Endothelial cell of umbilical vein (primary cell): ENCODE results near the gene LONRF2. TPM values are rescaled to one million over a fixed set of nuclear protein-coding genes. Genes with fewer than 3 reads are reported as not detected.

Experiments
- BruUV-seq: library from RNA; stranded (reverse); fragments of 400-500 nt; replicated peaks from 2 replicates; lab custom pipeline; 2021; lab: Mats Ljungman, UMichigan
- CTCF ChIA-PET: fragments of 300-600, 350-600 bp; sonication (Branson Sonifier 250); formaldehyde crosslinking; loops from one replicate; lab custom pipeline; 2021; ENCODE audit warnings: antibody characterized with exemption, inconsistent platforms; lab: Charles Lee
- POLR2A ChIA-PET: fragments of 300-600, 350-600 bp; sonication (Branson Sonifier 250); formaldehyde crosslinking; loops from one replicate; lab custom pipeline; 2021; ENCODE audit warnings: antibody characterized with exemption, inconsistent platforms; lab: Charles Lee
- DNase-seq: peaks from one replicate; pipeline ENCODE4 v3.0.0-alpha.2; 2011; ENCODE audit warnings: low read depth, low spot score
- FAIRE-seq: peaks from 2 replicates; lab custom pipeline; 2011; peaks lifted over from hg19 to GRCh38; lab: Jason Lieb, UNC
- H2AFZ ChIP-seq: 2 replicates; pipeline ENCODE4 v1.6.0; 2012; ENCODE audit warnings: low read depth, low read length, control low read depth, inconsistent platforms
- H3K27ac ChIP-seq: 2 replicates; pipeline ENCODE4 v1.5.1; 2011; ENCODE audit warnings: low read depth, mild to moderate bottlenecking, control low read depth, low read length, moderate library complexity; ENCODE audit not compliant: insufficient read depth
- H3K27me3 ChIP-seq, 2 experiments: 2 replicates each; pipeline versions ENCODE4 v1.6.0 to v1.6.1; 2011; ENCODE audit warnings: low read length in 2 of 2, mixed read lengths in 1 of 2; ENCODE audit not compliant: control insufficient read depth in 2 of 2, insufficient read depth in 2 of 2
- H3K36me3 ChIP-seq, 2 experiments: 2 replicates in 1 of 2; 3 replicates in 1 of 2; pipeline ENCODE4 v1.5.1; 2011; ENCODE audit warnings: low read length in 2 of 2, mild to moderate bottlenecking in 1 of 2, moderate library complexity in 1 of 2; ENCODE audit not compliant: control insufficient read depth in 2 of 2, insufficient read depth in 2 of 2; ENCODE audit errors: extremely low read depth in 1 of 2
- H3K4me1 ChIP-seq: 3 replicates; pipeline ENCODE4 v1.5.1; 2011; ENCODE audit warnings: mild to moderate bottlenecking, low read length; ENCODE audit not compliant: control insufficient read depth, insufficient read depth; ENCODE audit errors: extremely low read depth
- H3K4me2 ChIP-seq: 2 replicates; pipeline ENCODE4 v1.6.1; 2011; ENCODE audit warnings: low read length, control low read depth, mixed read lengths; ENCODE audit not compliant: insufficient read depth
- H3K4me3 ChIP-seq, 3 experiments: fragments of 200-600 bp in 1 of 3; sonication (generic), shearing (Covaris generic) in 1 of 3; replicated peaks in 1 of 3; 2 replicates each; pipeline ENCODE4 v1.5.1; 2011 to 2016; ENCODE audit warnings: control low read depth in 3 of 3, low read length in 3 of 3, mild to moderate bottlenecking in 2 of 3, inconsistent platforms in 1 of 3, low read depth in 1 of 3, moderate library complexity in 1 of 3; ENCODE audit not compliant: insufficient read depth in 1 of 3
- H3K79me2 ChIP-seq: 2 replicates; pipeline ENCODE4 v1.6.0; 2012; ENCODE audit warnings: low read length, inconsistent platforms; ENCODE audit not compliant: control insufficient read depth, insufficient read depth
- H3K9ac ChIP-seq: replicated peaks from 2 replicates; pipeline ENCODE3; 2011; ENCODE audit warnings: low read length, control low read depth; ENCODE audit not compliant: insufficient read depth; ENCODE audit errors: extremely low read depth
- H3K9me1 ChIP-seq: replicated peaks from 3 replicates; pipeline ENCODE4 v1.6.0; 2011; ENCODE audit warnings: mild to moderate bottlenecking, low read length; ENCODE audit not compliant: control insufficient read depth, insufficient read depth; ENCODE audit errors: extremely low read depth
- H3K9me3 ChIP-seq: replicated peaks from 2 replicates; pipeline ENCODE4 v1.5.1; 2012; ENCODE audit warnings: low read length, inconsistent platforms; ENCODE audit not compliant: control insufficient read depth, insufficient read depth
- H4K20me1 ChIP-seq: replicated peaks from 2 replicates; pipeline ENCODE3; 2011; ENCODE audit warnings: mild to moderate bottlenecking, low read length; ENCODE audit not compliant: control insufficient read depth, insufficient read depth; ENCODE audit errors: extremely low read depth
- CTCF ChIP-seq, 2 donors: IDR thresholded peaks; 1 replicate in 1 of 2; 2 replicates in 1 of 2; pipeline ENCODE4 v1.5.1; 2011; ENCODE audit warnings: low read length in 2 of 2, mild to moderate bottlenecking in 2 of 2, moderate library complexity in 2 of 2, control low read depth in 1 of 2, inconsistent platforms in 1 of 2, low read depth in 1 of 2; ENCODE audit not compliant: insufficient read depth in 1 of 2; ENCODE audit errors: extremely low read depth in 1 of 2
- EZH2 ChIP-seq: IDR thresholded peaks from 2 replicates; pipeline ENCODE4 v1.6.1; 2012; ENCODE audit warnings: borderline replicate concordance, low read depth, mild to moderate bottlenecking, moderate library complexity, low read length, inconsistent platforms; ENCODE audit not compliant: severe bottlenecking
- FOS ChIP-seq: IDR thresholded peaks from 2 replicates; pipeline ENCODE4 v1.6.1; 2011; ENCODE audit warnings: mild to moderate bottlenecking, low read length, moderate library complexity, borderline replicate concordance; ENCODE audit not compliant: insufficient read depth
- GATA2 ChIP-seq: IDR thresholded peaks from 2 replicates; pipeline ENCODE4 v1.7.0; 2011; ENCODE audit warnings: low read depth, mild to moderate bottlenecking, moderate library complexity, mixed read lengths, low read length; ENCODE audit not compliant: insufficient read length, insufficient read depth
- JUN ChIP-seq: IDR thresholded peaks from 2 replicates; pipeline ENCODE4 v1.6.1; 2011; ENCODE audit warnings: borderline replicate concordance, low read depth; ENCODE audit not compliant: insufficient read length, insufficient read depth
- MAX ChIP-seq: IDR thresholded peaks from 2 replicates; pipeline ENCODE4 v1.6.1; 2011; ENCODE audit not compliant: insufficient read depth, insufficient read length
- MYC ChIP-seq: IDR thresholded peaks from one replicate; pipeline ENCODE4 v1.6.1; 2011; ENCODE audit warnings: mild to moderate bottlenecking, low read depth, low read length
- POLR2A ChIP-seq: IDR thresholded peaks from 2 replicates; pipeline ENCODE4 v1.6.1; 2012; ENCODE audit warnings: low read depth, mild to moderate bottlenecking, control low read depth, low read length
- POLR2AphosphoS5 ChIP-seq: IDR thresholded peaks from 2 replicates; pipeline ENCODE4 v1.6.1; 2012; ENCODE audit warnings: low read depth, mild to moderate bottlenecking, control low read depth, low read length, moderate library complexity; ENCODE audit not compliant: insufficient read depth
- dilution Hi-C: fragments of 300-500 bp; cut with MboI; formaldehyde crosslinking; loops from one replicate; pipeline ENCODE4 v1.15.0; 2019; ENCODE audit warnings: low sequenced_read_pairs; ENCODE audit not compliant: extremely low pct_ligation_motif_present
- intact Hi-C: fragments of 100-400 bp; cut with micrococcal nuclease; formaldehyde crosslinking; loops from one replicate; pipeline ENCODE4 v1.10.0; 2022
- polyA plus RNA-seq, 4 experiments: library from polyadenylated mRNA; depleted of rRNA in 3 of 4; stranded (reverse) in 3 of 4; unstranded in 1 of 4; fragments of >200 nt; gene quantifications; 2 replicates each; pipeline versions ENCODE4 v1.2.1 to v1.2.3, GENCODE V29; 2011 to 2012; ENCODE audit warnings: missing spikeins in 1 of 4
- total RNA-seq: library from RNA; stranded (reverse); gene quantifications from 2 replicates; pipeline ENCODE4 v1.2.3, GENCODE V29; 2021

Gene LONRF2
- total and polyA plus RNA-seq, 2 donors (not counting 3 experiments of a cell fraction or from before 2014, with no cell fraction given): 0.03 TPM; not detected in 1

GRCh38 chr2:100262555-100263320, 59.6 kb downstream of the LONRF2 start:
- H4K20me1 ChIP-seq: no peaks in the 10 kb centered on the region
- no peaks in the 10 kb centered on the region for H3K4me1 ChIP-seq
- peak; percentile 56 for DNase-seq
- H3K27me3 ChIP-seq: no peaks in the 10 kb centered on the region
- CTCF ChIA-PET: interaction anchor here (0.5 to 11.6 kb wide), 72 partner anchors 9 to 719 kb away, joined by 3 to 724 read pairs (median 5); partner anchors contain the start of genes CHST10, LONRF2 and PDCL3
- TF ChIP-seq GATA2: no peak
- TF ChIP-seq CTCF (IDR thresholded peaks at IDR 0.05; ENCODE audit: extremely low read depth in 1 of 2, insufficient read depth in 1 of 2, low read depth in 1 of 2, low read length in 2 of 2): peak; percentile 92 to 94
- H3K4me3 ChIP-seq: no peak overlapping the region
- H3K4me2 ChIP-seq: no peak overlapping the region
- FAIRE-seq: peak; percentile 94
- H3K9me3 ChIP-seq: no peaks in the 10 kb centered on the region
- BruUV-seq: no TSS peak
- no peaks in the 10 kb centered on the region for H3K36me3 ChIP-seq
- dilution Hi-C loops: no loop called here
- H3K27ac ChIP-seq: no peak overlapping the region
- H2AFZ ChIP-seq: peak overlapping the region; percentile 50
- POLR2A ChIA-PET: interaction anchor here (0.9 kb wide), 1 partner anchor 118 kb away, joined by 6 read pairs; no protein-coding TSS in a partner anchor
- H3K79me2 ChIP-seq: no peaks in the 10 kb centered on the region
- intact Hi-C loops: loop anchor here (1.0 to 2.0 kb wide), 2 partner anchors 24 to 119 kb away; no protein-coding TSS in a partner anchor
- no peak overlapping the region for H3K9ac ChIP-seq
- no peaks in the 10 kb centered on the region for H3K9me1 ChIP-seq

GRCh38 chr2:100262046-100262445, 60.3 kb downstream of the LONRF2 start:
- no peak overlapping the region for H3K4me3 ChIP-seq
- H2AFZ ChIP-seq: no peak overlapping the region
- CTCF ChIA-PET: interaction anchor here (0.6 to 11.6 kb wide), 47 partner anchors 8 to 708 kb away, joined by 3 to 724 read pairs (median 6); partner anchors contain the start of genes CHST10 and LONRF2
- no peak overlapping the region for H3K4me2 ChIP-seq
- H3K27me3 ChIP-seq: no peaks in the 10 kb centered on the region
- no peak overlapping the region for H3K9ac ChIP-seq
- no peaks in the 10 kb centered on the region for H3K4me1 ChIP-seq
- H3K79me2 ChIP-seq: no peaks in the 10 kb centered on the region
- H4K20me1 ChIP-seq: no peaks in the 10 kb centered on the region
- FAIRE-seq: no peak
- POLR2A ChIA-PET: interaction anchor here (0.9 kb wide), 1 partner anchor 119 kb away, joined by 6 read pairs; no protein-coding TSS in a partner anchor
- intact Hi-C loops (loop anchor here (2.0 kb wide), 1 partner anchor 25 kb away; no protein-coding TSS in a partner anchor), dilution Hi-C loops (no loop called here)
- no peak overlapping the region for H3K27ac ChIP-seq
- no peak for DNase-seq
- no peaks in the 10 kb centered on the region for H3K9me1 ChIP-seq
- no TSS peak for BruUV-seq
- H3K9me3 ChIP-seq: no peaks in the 10 kb centered on the region
- TF ChIP-seq POLR2AphosphoS5: no peak
- TF ChIP-seq POLR2A: no peak
- no peak for TF ChIP-seq EZH2
- no peak for TF ChIP-seq MYC
- TF ChIP-seq GATA2: no peak
- TF ChIP-seq MAX: no peak
- TF ChIP-seq CTCF (IDR thresholded peaks at IDR 0.05; ENCODE audit: extremely low read depth in 1 of 2, insufficient read depth in 1 of 2, low read depth in 1 of 2, low read length in 2 of 2): no peak
- TF ChIP-seq JUN: no peak
- no peak for TF ChIP-seq FOS
- H3K36me3 ChIP-seq: no peaks in the 10 kb centered on the region
